Measurements from ENCODE around the gene SYNDIG1L. TPM values are rescaled to one million over a fixed set of nuclear protein-coding genes. Genes with fewer than 3 reads are reported as not detected.

The SYNDIG1L gene
- total and polyA plus RNA-seq, 9 of the 15 experiments (the other 6 are each of a cell fraction or from before 2014, with no cell fraction given): not detected

DNA sequence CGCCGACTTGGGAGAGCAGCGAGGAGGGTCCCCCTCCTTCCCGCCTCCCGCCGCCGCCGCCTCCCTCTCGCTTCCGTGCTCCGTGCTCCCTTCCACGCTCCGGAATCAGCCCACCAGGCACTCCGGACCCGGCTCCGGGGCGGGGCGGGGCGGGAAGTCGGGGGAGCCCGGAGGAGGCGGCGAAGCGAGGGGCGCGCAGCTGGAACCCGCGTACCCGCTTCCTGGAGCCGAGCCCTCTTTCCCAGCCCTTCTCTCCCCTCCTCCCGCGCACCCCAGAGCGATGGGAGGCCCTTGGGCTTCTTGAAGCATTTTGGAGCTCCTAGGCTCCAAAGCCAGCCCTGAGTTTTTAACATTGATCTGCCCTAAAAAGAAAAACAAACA, at the start of gene SYNDIG1L (continued):
- TF ChIP-seq PTBP1 (IDR thresholded peaks at IDR 0.05; ENCODE audit: low read depth, low read length) (no peak), ELF4 (CRISPR knock-in tag; IDR thresholded peaks at IDR 0.05) (no peak), MTA2 (IDR thresholded peaks at IDR 0.05; ENCODE audit: low read depth) (no peak), ETS1 (conservative IDR thresholded peaks at IDR 0.05; ENCODE audit: control insufficient read depth, low read depth, low read length) (no peak)
- TF ChIP-seq, protein P1, sequence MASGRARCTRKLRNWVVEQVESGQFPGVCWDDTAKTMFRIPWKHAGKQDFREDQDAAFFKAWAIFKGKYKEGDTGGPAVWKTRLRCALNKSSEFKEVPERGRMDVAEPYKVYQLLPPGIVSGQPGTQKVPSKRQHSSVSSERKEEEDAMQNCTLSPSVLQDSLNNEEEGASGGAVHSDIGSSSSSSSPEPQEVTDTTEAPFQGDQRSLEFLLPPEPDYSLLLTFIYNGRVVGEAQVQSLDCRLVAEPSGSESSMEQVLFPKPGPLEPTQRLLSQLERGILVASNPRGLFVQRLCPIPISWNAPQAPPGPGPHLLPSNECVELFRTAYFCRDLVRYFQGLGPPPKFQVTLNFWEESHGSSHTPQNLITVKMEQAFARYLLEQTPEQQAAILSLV (tag; IDR thresholded peaks at IDR 0.05): no peak

- intact Hi-C loops (cut with micrococcal nuclease) (no loop called here), in situ Hi-C loops (cut with MboI) (loop anchor here (10.0 kb wide), 1 partner anchor 111 kb away; no protein-coding TSS in a partner anchor)
- Histone ChIP-seq H3K79me2 (ENCODE audit: control insufficient read depth, insufficient read depth, low read length) (no peaks in the 10 kb centered on the region), H3K9me1 (ENCODE audit: control insufficient read depth, insufficient read depth, low read length) (no peaks in the 10 kb centered on the region), H3K9me3 (replicated peaks; ENCODE audit: control insufficient read depth, insufficient read depth, low read depth, low read length) (no peaks in the 10 kb centered on the region), H3K9ac (ENCODE audit: insufficient read depth in 1 of 2, low read depth in 2 of 2, low read length in 2 of 2) (no peak overlapping the region), H3K4me1 (replicated peaks in 1 of 2; ENCODE audit: control insufficient read depth in 2 of 2, insufficient read depth in 2 of 2, low read length in 2 of 2) (no peaks in the 10 kb centered on the region; a peak in 1 of 5 replicates), H3K4me2 (ENCODE audit: insufficient read depth, low read length) (no peak overlapping the region), H2AFZ (ENCODE audit: low read depth, low read length) (no peak overlapping the region), H4K20me1 (replicated peaks; ENCODE audit: control insufficient read depth, insufficient read depth, low read length) (no peaks in the 10 kb centered on the region; the same call in 1 of the 2 replicates), H3K27me3 (ENCODE audit: control insufficient read depth in 2 of 2, insufficient read depth in 2 of 2, low read length in 2 of 2) (no peaks in the 10 kb centered on the region), H3K27ac (ENCODE audit: extremely low read depth, low read depth, low read length) (no peak overlapping the region), H3K4me3 (no peak overlapping the region), H3K36me3 (ENCODE audit: control insufficient read depth, insufficient read depth, low read length) (no peaks in the 10 kb centered on the region)
- CTCF ChIA-PET (ENCODE audit: low intra/inter-chr PET ratio): no interaction called here
- BruUV-seq (replicated peaks): no TSS peak
- POLR2A ChIA-PET: interaction anchor here (0.8 kb wide), 1 partner anchor 15 kb away, joined by 4 read pairs; no protein-coding TSS in a partner anchor
- 0% methylated on average over 3 of the region's 3 CpGs for WGBS (ENCODE audit: insufficient coverage, low coverage, missing lambda C conversion rate)
- DNase-seq (ENCODE audit: extremely low read depth in 1 of 4, low spot score in 3 of 4) (no peak), ATAC-seq (no peak), FAIRE-seq (no peak)
- TF ChIP-seq GMEB1 (CRISPR knock-in tag; IDR thresholded peaks at IDR 0.05): no peak
- TF ChIP-seq CC2D1A (IDR thresholded peaks at IDR 0.05): no peak
- TF ChIP-seq, protein P2, sequence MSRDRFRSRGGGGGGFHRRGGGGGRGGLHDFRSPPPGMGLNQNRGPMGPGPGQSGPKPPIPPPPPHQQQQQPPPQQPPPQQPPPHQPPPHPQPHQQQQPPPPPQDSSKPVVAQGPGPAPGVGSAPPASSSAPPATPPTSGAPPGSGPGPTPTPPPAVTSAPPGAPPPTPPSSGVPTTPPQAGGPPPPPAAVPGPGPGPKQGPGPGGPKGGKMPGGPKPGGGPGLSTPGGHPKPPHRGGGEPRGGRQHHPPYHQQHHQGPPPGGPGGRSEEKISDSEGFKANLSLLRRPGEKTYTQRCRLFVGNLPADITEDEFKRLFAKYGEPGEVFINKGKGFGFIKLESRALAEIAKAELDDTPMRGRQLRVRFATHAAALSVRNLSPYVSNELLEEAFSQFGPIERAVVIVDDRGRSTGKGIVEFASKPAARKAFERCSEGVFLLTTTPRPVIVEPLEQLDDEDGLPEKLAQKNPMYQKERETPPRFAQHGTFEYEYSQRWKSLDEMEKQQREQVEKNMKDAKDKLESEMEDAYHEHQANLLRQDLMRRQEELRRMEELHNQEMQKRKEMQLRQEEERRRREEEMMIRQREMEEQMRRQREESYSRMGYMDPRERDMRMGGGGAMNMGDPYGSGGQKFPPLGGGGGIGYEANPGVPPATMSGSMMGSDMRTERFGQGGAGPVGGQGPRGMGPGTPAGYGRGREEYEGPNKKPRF (IDR thresholded peaks at IDR 0.05; ENCODE audit: low read depth, low read length): no peak
- TF ChIP-seq COPS2 (conservative IDR thresholded peaks at IDR 0.05): no peak
- TF ChIP-seq SMARCA5 (IDR thresholded peaks at IDR 0.05): no peak
- no peak for TF ChIP-seq MAFG (tag; conservative IDR thresholded peaks at IDR 0.05)
- no peak for TF ChIP-seq KLF16 (IDR thresholded peaks at IDR 0.05)
- no peak for TF ChIP-seq ZNF134 (CRISPR knock-in tag; conservative IDR thresholded peaks at IDR 0.05)
- TF ChIP-seq SMAD4 (CRISPR knock-in tag; conservative IDR thresholded peaks at IDR 0.05): no peak
Measured at GRCh38 chr14:74475678-74476077, 49.7 kb upstream of the SYNDIG1L start.

Data from K562 (cell line).